Hepatic stellate cell (primary cell): Measurements from ENCODE around the gene ZFPM1.
"Not testable (repeated sequence)": the region's sequence is repeated elsewhere in the genome, so short reads cannot be mapped to it uniquely, and the experiment has no call there.

Experiments
- DNase-seq: peaks from one replicate; pipeline ENCODE4 v3.0.0; 2011; ENCODE audit warnings: low spot score

ZFPM1 gene

GRCh38 chr16:88478889-88479792 lies 26.1 kb downstream of the ZFPM1 start:
- DNase-seq = no peak

DNA sequence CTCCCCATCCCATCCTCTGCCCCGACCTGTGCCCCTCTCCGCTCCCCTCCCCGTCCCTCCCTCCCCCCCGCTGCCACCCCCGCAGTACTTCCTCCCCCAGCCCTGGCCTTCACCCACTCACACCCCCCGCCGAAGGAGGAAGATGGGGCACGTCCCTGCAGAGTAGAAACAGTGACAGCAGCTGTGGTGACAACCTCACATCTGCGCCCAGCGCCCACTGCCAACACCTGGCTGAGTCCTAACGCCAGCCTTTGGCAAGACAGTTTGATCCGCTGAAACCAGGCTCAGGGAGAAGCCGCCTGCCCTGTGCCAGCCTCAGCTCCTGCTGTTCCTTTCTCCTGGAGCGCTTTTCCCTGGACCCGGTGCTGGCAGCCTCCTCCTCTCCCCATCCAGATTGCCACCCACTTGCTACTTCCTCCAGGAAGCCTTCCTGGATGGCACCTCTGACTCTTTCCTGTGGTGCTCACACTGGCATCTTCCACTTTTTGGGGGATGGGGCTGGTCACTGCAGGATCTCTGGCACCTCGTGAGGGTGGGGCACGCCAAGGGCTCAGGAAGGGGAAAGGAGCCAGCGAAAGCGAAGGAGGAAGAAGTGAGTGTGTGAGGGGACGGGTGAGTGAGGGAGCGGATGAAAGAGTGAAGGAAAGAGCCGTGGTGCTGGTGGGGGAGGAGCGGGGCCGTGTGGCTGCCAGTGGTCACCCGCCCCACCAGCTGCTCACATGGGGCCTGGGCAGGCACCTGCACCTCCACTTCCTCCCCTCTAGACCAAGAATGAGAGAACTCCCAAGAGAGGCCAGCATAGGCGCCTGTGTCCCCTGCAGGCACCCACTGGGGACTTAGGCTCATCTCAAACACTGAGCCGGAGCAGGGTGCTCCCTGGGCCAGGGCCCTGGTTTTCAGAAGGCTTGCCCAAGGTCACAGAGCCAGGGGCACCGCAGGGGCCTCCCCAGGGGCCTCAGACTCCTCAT lies 27.0 kb downstream of the ZFPM1 start:
- DNase-seq = no peak

GRCh38 chr16:88480829-88481228 lies 27.7 kb downstream of the ZFPM1 start:
- DNase-seq = no peak

DNA sequence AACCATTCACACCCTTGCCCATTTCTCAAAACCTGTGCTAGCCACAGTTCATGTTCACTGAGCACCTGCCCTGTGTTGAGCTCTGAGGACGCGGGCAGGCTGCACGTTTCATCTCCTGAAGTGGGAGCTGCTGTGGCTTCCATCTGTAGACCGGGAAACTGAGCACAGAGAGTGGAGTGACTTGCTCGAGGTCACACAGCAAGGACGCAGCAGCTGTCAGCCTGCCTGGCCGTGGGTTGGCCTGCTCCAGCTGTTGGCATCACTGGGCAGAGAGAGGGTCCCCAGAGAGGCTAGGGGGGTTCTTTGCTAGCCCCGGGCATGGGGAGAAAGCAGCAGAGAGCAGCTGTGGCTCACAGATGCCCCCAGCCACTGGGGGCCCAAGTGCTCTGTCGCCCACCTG lies 28.8 kb downstream of the ZFPM1 start:
- DNase-seq = no peak

DNA sequence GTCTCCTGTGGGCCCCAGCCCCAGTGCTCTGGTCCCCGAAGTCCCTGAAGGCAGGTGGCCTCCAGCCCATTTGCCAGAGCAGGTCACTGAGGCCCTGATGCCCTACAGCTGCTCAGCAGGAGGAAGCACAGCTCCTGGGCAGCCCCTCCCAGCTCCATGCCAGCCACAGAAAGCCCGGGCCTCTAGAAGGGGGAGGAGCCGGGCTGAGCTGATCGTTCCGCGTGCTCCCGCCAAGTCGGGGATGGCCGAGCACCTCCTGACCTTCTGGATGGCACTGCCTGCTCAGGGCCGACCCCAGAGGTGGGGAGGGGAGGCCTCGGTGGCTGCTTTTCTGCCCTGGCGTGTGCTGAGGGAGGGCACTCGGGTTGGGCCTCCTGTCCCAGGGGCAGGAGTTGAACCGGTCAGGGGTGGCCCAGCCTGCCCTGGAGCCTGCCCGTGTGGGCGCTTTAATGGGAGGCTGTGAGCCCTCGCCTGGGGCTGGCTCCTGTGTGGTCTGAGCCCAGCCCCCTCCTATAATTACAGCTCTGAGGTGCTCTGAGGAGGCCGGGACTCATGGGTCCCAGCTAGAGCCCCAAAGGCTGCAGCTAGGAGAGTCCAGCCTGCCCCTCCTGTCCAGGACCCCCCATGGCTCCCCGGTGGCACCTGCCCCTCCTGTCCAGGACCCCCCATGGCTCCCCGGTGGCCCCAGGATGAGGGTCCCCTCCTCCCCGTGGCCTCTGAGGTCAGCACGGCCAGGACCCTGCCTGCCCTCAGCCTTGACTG lies 29.7 kb downstream of the ZFPM1 start:
- no peak for DNase-seq

DNA sequence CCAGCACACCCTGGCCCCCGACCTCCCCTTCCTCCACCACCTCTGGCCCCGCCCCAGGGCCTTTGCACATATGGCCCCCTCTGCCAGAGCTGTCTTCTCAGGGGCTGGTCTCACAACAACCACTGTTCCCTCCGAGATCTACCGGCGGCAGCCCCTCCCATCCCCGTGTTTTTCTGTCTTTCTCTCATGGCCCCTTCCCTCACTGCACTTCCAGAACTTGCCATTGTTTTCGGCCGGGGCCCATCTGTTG lies 30.2 kb downstream of the ZFPM1 start:
- no peak for DNase-seq

- DNase-seq = no peak
Measured at GRCh38 chr16:88484505-88485365, 31.7 kb downstream of the ZFPM1 start.

DNA sequence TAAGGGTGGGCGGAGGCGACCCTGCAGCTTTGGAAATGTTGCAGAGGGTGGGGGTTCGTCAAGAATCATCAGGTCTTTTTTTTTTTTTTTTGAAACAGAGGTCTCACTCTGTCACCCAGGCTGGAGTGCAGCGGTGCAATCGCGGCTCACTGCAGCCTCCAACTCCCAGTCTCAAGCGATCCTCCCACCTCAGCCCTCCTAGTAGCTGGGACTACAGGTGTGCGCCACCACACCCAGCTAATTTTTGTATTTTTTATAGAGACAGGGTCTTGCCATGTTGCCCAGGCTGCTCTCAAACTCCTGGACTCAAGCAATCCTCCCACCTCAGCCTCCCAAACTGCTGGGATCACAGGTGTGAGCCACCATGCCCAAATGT lies 32.3 kb downstream of the ZFPM1 start:
- DNase-seq = not testable (repeated sequence)

- no peak for DNase-seq
Measured at GRCh38 chr16:88486398-88487123, 33.5 kb downstream of the ZFPM1 start.

- DNase-seq = no peak
Measured at GRCh38 chr16:88487124-88487432, 34.0 kb downstream of the ZFPM1 start.

GRCh38 chr16:88487920-88488851 lies 35.1 kb downstream of the ZFPM1 start:
- DNase-seq = no peak

DNA sequence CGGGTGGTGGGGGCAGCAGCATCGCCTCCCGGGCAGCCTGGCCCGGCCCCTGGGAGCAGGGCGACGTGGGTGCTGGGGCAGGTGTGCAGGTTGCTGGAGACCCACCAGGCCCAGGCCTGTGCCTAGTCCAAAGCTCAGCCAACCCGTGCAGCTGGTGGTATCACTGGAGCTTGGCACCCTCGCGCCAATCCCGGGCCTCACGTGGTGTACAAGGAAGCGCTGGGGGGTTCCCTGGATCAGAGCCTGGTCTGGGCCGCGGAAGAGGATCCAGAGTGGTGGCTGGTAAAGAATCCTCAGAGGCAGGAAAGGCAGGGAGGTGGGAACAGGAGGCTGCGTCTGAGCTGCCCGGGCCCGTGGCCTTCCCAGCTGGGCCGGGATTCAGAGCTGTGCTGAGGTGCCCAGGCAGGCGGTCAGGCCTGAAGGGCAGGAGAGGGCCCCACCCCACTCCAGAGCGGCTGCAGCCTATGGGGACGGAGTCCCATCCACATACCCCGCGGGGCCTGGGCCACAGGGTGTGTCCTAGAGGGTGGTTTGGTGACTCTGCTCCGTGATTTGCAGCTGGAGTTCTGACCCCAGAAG lies 36.2 kb downstream of the ZFPM1 start:
- DNase-seq = no peak

GRCh38 chr16:88491001-88491559 lies 38.0 kb downstream of the ZFPM1 start:
- DNase-seq = no peak

DNA sequence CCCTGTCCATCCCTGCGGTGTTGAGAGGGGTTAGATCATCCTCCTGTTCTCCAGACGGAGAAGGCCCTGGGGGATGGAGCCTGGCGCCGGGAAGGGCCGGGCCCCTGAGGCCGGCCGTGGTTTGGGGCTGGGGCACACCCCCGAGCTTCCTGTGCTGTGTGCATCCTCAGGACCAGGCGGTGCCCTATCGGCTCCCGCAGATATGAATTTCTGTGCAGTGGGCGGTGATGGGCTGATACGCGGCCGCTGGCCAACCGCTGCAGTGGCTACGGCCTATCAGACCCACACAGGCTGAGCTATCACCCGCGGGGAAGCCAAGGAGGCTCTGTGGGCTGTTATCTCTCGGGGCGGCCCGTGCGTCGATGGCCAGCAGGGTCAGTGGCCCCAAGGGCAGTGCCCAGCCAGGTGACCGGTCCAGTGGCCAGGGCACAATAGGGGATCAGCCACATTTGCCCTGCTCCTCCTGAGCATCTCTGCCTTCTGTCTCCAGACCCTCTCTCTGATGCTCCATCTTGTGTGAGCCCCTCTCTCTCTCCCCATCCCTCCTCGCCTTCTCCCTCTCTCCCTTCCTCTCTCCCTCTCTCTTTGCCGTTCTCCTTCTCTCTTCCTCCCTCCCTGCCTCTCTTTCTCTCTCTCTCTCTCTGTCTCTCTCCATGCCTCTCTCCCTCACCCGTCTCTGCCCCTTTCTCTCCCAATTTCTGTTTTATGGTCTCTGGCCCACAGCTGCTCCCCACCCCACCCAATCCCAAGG lies 38.7 kb downstream of the ZFPM1 start:
- DNase-seq = no peak

- no peak for DNase-seq
Measured at GRCh38 chr16:88493879-88494278, 40.8 kb downstream of the ZFPM1 start.

DNA sequence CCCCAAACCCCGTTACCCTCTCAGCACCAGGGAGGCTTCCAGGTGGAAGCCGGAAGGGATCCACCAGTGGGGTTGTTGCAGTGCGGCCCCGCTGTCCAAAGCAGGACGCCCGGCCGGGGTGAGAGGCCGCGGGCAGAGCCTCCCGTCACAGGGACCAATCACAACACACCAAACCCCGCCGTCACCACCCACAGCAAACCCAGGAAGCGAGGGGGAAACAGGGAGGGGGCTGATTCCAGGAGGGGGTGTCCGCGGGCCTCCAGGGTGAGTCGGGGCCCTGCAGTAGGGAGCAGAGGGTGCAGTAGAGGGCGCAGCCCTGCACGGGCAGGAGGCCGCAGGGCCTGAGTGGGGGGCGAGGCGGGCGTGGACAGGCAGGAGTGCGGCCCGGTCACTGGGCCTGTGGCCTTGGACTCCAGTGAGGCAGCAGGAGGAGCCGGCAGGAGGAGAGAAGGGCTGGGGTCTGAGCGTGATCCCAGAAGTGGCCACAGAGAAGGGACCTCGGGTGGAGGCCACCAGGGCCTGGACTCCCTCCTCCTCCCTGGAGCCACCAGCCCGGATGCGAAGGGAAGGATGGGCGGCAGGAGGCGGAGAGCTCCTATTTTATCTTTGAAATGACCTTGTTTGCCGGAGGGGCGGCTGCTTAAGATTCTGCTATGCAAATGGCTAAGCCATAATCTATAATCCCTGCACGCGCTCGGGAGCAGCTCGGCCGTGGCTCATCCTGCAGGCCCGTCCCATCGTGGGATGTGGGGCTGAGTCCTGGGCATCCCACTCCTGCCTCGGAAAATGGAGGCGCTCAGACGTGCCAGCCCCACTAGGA lies 41.5 kb downstream of the ZFPM1 start:
- no peak for DNase-seq

DNA sequence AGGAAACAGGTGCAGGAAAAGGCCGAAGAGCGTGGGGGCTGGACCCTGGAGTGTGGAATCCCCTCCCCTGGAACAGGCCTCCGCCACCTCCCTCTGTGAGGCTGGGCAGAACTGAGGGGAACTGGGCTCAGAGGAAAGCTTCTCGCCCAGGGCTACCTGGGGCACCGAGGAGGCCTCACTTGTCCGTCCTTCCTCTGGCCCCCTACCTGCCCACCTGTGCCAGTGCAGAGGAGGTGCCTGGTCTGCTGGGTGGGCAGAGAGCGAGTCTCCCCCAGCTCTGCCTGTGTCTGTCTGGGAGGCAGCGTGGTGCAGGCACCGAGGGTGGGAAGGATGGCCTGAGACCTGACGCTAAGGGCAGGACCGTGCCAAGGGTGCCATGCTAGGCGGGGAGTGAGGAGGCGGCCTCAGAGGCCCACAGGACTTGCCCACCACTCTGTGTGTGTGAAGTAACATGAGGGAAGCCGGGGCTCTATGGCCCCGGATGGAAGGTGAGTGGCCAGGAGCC lies 42.2 kb downstream of the ZFPM1 start:
- DNase-seq = no peak
